Adrenal gland (tissue), 5 donors: Measurements from ENCODE around the gene TSHZ2.

Source experiments
- CTCF ChIP-seq, 6 experiments: fragments of 450-650 bp in 4 of 6; fragments of 200-600 bp in 2 of 6; sonication (generic) in 1 of 6; IDR thresholded peaks; 1 replicate in 5 of 6; 2 replicates in 1 of 6; pipeline versions ENCODE4 v1.5.1 to v1.8.0; 2016 to 2021; ENCODE audit warnings: antibody characterized with exemption in 6 of 6, mild to moderate bottlenecking in 2 of 6, moderate library complexity in 1 of 6
- POLR2A ChIP-seq, 2 donors: fragments of 450-650 bp; IDR thresholded peaks; one replicate each; pipeline ENCODE4 v1.6.1; 2017; ENCODE audit warnings: antibody characterized with exemption in 2 of 2, mild to moderate bottlenecking in 2 of 2, moderate library complexity in 1 of 2
- donor health status: DM: no; HTN: no; CAD: no.

- TF ChIP-seq POLR2A (IDR thresholded peaks at IDR 0.05), result no peak
- TF ChIP-seq CTCF (IDR thresholded peaks at IDR 0.05), result no peak
Measured at GRCh38 chr20:53142225-53143127, 170.3 kb downstream of the TSHZ2 start.
